ENCODE results near the gene EIF4H.

DNA sequence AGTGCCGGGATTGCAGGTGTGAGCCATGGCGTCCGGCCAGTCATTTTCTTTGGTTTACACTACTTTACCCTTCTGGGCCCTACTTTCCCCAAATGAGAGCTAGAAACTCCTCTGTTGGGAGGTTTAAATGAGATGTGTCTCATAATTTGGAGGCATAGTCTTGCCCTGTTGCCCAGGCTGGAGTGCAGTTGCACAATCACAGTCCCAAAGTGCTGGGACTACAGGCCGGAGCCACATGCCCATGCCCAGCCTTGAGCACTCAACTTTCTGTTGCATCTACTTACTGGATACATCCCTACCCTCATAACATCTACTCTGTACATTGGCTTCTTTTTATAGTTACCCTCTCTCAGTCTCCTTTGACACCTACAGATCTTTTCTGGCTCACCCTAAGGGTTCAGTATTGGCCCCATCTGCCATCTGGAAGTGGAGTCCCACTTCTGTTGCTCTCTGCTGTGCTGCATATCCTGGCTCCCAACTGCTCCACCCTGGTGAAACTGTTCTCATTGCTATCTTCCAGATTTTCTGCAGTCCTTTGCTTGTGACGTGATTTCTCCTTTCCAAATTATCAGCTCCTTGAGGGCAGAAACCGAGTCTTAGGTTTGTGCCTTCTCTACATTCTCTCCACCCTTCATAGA is 8.4 kb downstream of the EIF4H start:
- TF ChIP-seq POLR2A (IDR thresholded peaks at IDR 0.05), result no peak
- TF ChIP-seq, protein P1, sequence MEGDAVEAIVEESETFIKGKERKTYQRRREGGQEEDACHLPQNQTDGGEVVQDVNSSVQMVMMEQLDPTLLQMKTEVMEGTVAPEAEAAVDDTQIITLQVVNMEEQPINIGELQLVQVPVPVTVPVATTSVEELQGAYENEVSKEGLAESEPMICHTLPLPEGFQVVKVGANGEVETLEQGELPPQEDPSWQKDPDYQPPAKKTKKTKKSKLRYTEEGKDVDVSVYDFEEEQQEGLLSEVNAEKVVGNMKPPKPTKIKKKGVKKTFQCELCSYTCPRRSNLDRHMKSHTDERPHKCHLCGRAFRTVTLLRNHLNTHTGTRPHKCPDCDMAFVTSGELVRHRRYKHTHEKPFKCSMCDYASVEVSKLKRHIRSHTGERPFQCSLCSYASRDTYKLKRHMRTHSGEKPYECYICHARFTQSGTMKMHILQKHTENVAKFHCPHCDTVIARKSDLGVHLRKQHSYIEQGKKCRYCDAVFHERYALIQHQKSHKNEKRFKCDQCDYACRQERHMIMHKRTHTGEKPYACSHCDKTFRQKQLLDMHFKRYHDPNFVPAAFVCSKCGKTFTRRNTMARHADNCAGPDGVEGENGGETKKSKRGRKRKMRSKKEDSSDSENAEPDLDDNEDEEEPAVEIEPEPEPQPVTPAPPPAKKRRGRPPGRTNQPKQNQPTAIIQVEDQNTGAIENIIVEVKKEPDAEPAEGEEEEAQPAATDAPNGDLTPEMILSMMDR (IDR thresholded peaks at IDR 0.05), result no peak
